ENCODE data around the gene CEACAM19.

Gene CEACAM19

DNA sequence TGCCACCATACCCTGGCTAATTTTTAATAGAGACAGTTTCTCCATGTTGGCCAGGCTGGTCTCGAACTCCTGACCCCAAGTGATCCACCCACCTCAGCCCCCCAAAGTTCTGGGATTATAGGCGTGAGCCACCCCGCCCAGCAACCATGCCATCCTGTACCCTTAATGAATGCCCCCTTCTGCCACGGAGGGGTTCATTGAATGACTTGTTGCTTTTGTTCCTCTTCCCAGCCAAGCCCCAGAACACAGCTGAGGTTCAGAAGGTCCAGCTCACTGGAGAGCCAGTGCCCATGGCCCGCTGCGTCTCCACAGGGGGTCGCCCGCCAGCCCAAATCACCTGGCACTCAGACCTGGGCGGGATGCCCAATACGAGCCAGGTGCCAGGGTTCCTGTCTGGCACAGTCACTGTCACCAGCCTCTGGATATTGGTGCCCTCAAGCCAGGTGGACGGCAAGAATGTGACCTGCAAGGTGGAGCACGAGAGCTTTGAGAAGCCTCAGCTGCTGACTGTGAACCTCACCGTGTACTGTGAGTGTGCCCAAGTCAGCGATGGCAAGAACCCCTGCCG lies 21.6 kb upstream of the CEACAM19 start:
- Histone ChIP-seq H3K9me2 (replicated peaks; ENCODE audit: low read depth, low read length) (no peaks in the 10 kb centered on the region), H4K20me1 (ENCODE audit: insufficient read depth, low read length, poor library complexity, severe bottlenecking) (no peaks in the 10 kb centered on the region), H2AFZ (ENCODE audit: low read length) (no peak overlapping the region), H3K27me3 (ENCODE audit: insufficient read depth, low read length, poor library complexity, severe bottlenecking) (no peaks in the 10 kb centered on the region), H3K9me3 (ENCODE audit: insufficient read depth, low read depth, low read length) (no peaks in the 10 kb centered on the region), H3K79me2 (ENCODE audit: insufficient read depth, low read length) (no peaks in the 10 kb centered on the region), H3K4me1 (ENCODE audit: insufficient read depth, low read length, poor library complexity, severe bottlenecking) (no peaks in the 10 kb centered on the region), H3K36me3 (ENCODE audit: insufficient read depth, low read length) (no peaks in the 10 kb centered on the region), H3K9ac (ENCODE audit: low read depth, low read length, poor library complexity, severe bottlenecking) (no peak overlapping the region), H3F3A (ENCODE audit: low read depth) (no peaks in the 10 kb centered on the region), H3K4me2 (ENCODE audit: low read depth, low read length, poor library complexity, severe bottlenecking) (no peak overlapping the region), H3K4me3 (ENCODE audit: low read length, poor library complexity, severe bottlenecking) (no peak overlapping the region)
- TF ChIP-seq EZH2phosphoT487 (IDR thresholded peaks at IDR 0.05; ENCODE audit: borderline replicate concordance) = no peak
- TF ChIP-seq, protein P1, sequence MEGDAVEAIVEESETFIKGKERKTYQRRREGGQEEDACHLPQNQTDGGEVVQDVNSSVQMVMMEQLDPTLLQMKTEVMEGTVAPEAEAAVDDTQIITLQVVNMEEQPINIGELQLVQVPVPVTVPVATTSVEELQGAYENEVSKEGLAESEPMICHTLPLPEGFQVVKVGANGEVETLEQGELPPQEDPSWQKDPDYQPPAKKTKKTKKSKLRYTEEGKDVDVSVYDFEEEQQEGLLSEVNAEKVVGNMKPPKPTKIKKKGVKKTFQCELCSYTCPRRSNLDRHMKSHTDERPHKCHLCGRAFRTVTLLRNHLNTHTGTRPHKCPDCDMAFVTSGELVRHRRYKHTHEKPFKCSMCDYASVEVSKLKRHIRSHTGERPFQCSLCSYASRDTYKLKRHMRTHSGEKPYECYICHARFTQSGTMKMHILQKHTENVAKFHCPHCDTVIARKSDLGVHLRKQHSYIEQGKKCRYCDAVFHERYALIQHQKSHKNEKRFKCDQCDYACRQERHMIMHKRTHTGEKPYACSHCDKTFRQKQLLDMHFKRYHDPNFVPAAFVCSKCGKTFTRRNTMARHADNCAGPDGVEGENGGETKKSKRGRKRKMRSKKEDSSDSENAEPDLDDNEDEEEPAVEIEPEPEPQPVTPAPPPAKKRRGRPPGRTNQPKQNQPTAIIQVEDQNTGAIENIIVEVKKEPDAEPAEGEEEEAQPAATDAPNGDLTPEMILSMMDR (conservative IDR thresholded peaks at IDR 0.05; ENCODE audit: low read length) = no peak

DNA sequence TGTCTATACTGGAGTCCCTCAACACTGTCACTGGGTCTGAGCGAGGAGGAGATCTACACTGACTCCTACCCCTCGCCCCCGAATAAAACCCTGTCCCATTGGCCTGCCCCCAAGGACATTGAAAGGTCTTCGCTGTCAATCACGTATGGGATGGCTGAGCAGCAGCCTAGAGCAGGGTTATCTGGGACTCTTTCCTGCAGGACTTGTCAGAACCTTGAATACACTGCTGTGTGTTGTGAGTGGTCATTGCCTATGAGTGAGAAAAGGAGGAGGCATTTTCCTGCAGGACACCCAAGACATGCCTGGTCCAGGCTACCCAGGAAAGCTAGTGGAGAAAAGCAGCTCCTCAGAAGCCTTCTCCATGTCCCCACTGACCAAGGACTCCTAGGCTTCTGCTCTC lies 17.9 kb upstream of the CEACAM19 start:
- Histone ChIP-seq H3K36me3 (ENCODE audit: insufficient read depth, low read length) (no peaks in the 10 kb centered on the region), H3K9me3 (ENCODE audit: insufficient read depth, low read depth, low read length) (no peaks in the 10 kb centered on the region), H4K20me1 (ENCODE audit: insufficient read depth, low read length, poor library complexity, severe bottlenecking) (no peaks in the 10 kb centered on the region), H3K9me2 (replicated peaks; ENCODE audit: low read depth, low read length) (no peaks in the 10 kb centered on the region), H2AFZ (ENCODE audit: low read length) (no peak overlapping the region), H3K79me2 (ENCODE audit: insufficient read depth, low read length) (no peaks in the 10 kb centered on the region), H3K4me1 (ENCODE audit: insufficient read depth, low read length, poor library complexity, severe bottlenecking) (no peaks in the 10 kb centered on the region), H3K4me2 (ENCODE audit: low read depth, low read length, poor library complexity, severe bottlenecking) (no peak overlapping the region), H3K4me3 (ENCODE audit: low read length, poor library complexity, severe bottlenecking) (no peak overlapping the region), H3K27me3 (ENCODE audit: insufficient read depth, low read length, poor library complexity, severe bottlenecking) (no peaks in the 10 kb centered on the region), H3K9ac (ENCODE audit: low read depth, low read length, poor library complexity, severe bottlenecking) (no peak overlapping the region), H3F3A (ENCODE audit: low read depth) (no peaks in the 10 kb centered on the region)
- no peak for TF ChIP-seq EZH2phosphoT487 (IDR thresholded peaks at IDR 0.05; ENCODE audit: borderline replicate concordance)
- TF ChIP-seq, protein P1 (conservative IDR thresholded peaks at IDR 0.05; ENCODE audit: low read length) = no peak

DNA sequence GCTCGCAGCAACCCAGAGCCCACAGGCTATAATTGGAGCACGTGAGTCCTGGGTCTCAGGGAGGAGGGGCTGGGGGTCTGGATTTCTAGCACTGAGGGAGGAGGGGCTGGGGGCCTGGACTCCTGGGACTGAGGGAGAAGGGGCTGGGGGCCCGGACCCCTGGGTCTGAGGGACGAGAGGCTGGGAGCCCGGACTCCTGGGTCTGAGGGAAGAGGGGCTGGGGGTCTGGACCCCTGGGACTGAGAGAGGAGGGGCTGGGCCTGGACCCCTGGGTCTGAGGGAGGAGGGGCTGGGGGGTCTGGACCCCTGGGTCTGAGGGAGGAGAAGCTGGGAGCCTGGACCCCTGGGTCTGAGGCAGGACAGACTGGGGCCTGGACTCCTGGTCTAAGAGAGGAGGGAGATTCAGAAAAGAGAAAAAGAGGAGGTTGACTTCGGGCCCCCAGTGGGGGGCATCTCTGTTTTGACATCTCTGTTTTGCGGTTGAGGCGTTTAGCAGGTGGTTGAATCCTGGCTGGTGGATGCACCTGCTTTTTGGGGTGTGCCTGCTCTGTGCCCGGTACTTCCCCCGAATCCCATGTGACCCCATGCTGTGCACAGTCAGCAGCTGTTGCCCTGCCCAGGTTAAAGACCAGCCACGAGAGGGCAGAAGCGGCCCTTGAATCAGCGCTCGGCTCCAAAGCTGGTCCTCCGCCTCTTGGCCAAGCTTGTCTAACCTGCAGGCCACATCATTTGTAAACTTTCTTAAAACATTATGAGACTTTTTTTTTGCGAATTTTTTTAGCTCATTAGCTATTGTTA lies 17.1 kb upstream of the CEACAM19 start:
- Histone ChIP-seq H3K9ac (ENCODE audit: low read depth, low read length, poor library complexity, severe bottlenecking) (no peak overlapping the region), H3K9me3 (ENCODE audit: insufficient read depth, low read depth, low read length) (no peaks in the 10 kb centered on the region), H3K9me2 (replicated peaks; ENCODE audit: low read depth, low read length) (no peaks in the 10 kb centered on the region), H3K4me1 (ENCODE audit: insufficient read depth, low read length, poor library complexity, severe bottlenecking) (no peaks in the 10 kb centered on the region), H3K79me2 (ENCODE audit: insufficient read depth, low read length) (no peaks in the 10 kb centered on the region), H3K27me3 (ENCODE audit: insufficient read depth, low read length, poor library complexity, severe bottlenecking) (no peaks in the 10 kb centered on the region), H2AFZ (ENCODE audit: low read length) (no peak overlapping the region), H3F3A (ENCODE audit: low read depth) (no peaks in the 10 kb centered on the region), H4K20me1 (ENCODE audit: insufficient read depth, low read length, poor library complexity, severe bottlenecking) (no peaks in the 10 kb centered on the region), H3K36me3 (ENCODE audit: insufficient read depth, low read length) (no peaks in the 10 kb centered on the region), H3K4me2 (ENCODE audit: low read depth, low read length, poor library complexity, severe bottlenecking) (no peak overlapping the region), H3K4me3 (ENCODE audit: low read length, poor library complexity, severe bottlenecking) (no peak overlapping the region)
- TF ChIP-seq EZH2phosphoT487 (IDR thresholded peaks at IDR 0.05; ENCODE audit: borderline replicate concordance) = no peak
- TF ChIP-seq, protein P1 (conservative IDR thresholded peaks at IDR 0.05; ENCODE audit: low read length) = peak; percentile 71

Measured in Loucy (cell line).